C4-2B (cell line): ENCODE data around the gene PDXK.

ENCODE experiments used
- H3K27ac ChIP-seq: fragments of 450-650 bp; 2 replicates; pipeline ENCODE4 v1.5.1; 2017
- CTCF ChIP-seq: fragments of 450-650 bp; conservative IDR thresholded peaks from 2 replicates; pipeline ENCODE4 v1.5.1; 2017; ENCODE audit warnings: mild to moderate bottlenecking
- ZFX ChIP-seq: fragments of 450-650 bp; IDR thresholded peaks from 2 replicates; pipeline ENCODE4 v1.6.1; 2017

PDXK gene

GRCh38 chr21:43684424-43684823 lies 34.5 kb upstream of the PDXK start:
- TF ChIP-seq ZFX (no peak), CTCF (no peak)
- no peak overlapping the region for H3K27ac ChIP-seq

- H3K27ac ChIP-seq = no peak overlapping the region
- TF ChIP-seq ZFX (no peak), CTCF (no peak)
Observed at GRCh38 chr21:43686811-43687565, 31.9 kb upstream of the PDXK start.

GRCh38 chr21:43687566-43688399 lies 31.1 kb upstream of the PDXK start:
- TF ChIP-seq CTCF (no peak), ZFX (no peak)
- H3K27ac ChIP-seq = no peak overlapping the region

GRCh38 chr21:43688906-43689305 lies 30.0 kb upstream of the PDXK start:
- no peak overlapping the region for H3K27ac ChIP-seq
- TF ChIP-seq CTCF = no peak
- no peak for TF ChIP-seq ZFX

GRCh38 chr21:43689556-43690337 lies 29.2 kb upstream of the PDXK start:
- no peak for TF ChIP-seq CTCF
- TF ChIP-seq ZFX = no peak
- H3K27ac ChIP-seq = no peak overlapping the region

- TF ChIP-seq CTCF = no peak
- TF ChIP-seq ZFX = no peak
- no peak overlapping the region for H3K27ac ChIP-seq
Observed at GRCh38 chr21:43690346-43690745, 28.6 kb upstream of the PDXK start.
